CD4-positive, alpha-beta T cell treated with Interleukin-4 for 4 hours (primary cell): ENCODE measurements around the gene CIAO3.
"Not testable (repeated sequence)": the region's sequence is repeated elsewhere in the genome, so short reads cannot be mapped to it uniquely, and the experiment has no call there.

Experiments used
- DNase-seq: peaks from one replicate; pipeline ENCODE4 v3.0.0-alpha.2; 2020

CIAO3 gene

DNA sequence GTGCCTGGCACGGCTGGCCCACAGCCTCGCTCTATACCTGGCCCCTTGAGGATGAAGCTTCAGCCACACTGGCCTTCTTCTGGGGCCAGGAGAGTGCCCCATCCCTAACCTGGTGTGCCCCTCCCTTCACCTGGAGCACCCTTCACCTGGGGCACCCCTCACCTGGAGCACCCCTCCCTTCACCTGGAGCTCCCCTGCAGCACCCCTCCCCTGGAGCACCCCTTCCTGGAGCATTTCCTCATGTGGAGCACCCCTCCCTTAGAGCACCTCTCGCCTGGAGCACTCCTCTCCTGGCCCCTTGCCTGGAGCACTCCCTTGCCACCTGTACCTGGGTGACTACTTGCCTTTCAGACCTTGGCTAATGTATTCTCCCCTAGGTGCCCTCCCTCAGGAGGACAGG lies 32.8 kb downstream of the CIAO3 start:
- no peak for DNase-seq

DNA sequence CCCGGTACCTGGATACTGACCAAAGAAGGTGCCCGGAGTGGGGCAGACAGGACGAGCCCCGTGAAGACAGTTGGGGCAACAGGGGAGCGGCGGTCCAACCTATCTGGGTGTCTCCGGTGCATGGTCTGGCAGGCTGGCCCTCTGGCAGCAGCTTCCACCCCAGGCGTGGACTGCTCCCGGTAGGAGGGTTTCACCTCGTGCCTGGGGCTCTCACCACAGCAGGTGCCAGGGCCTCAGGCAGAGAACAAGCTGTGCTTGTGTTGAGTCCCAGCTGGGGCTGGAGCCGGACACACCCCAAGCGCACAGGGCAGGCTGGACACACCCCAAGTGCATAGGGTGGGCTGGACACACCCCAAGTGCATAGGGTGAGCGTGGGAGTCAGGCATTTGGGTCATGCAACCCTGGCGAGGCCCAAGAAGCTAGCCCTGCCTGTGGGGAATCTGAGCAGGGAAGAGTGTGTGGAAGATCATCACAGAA lies 33.7 kb downstream of the CIAO3 start:
- DNase-seq = no peak

DNA sequence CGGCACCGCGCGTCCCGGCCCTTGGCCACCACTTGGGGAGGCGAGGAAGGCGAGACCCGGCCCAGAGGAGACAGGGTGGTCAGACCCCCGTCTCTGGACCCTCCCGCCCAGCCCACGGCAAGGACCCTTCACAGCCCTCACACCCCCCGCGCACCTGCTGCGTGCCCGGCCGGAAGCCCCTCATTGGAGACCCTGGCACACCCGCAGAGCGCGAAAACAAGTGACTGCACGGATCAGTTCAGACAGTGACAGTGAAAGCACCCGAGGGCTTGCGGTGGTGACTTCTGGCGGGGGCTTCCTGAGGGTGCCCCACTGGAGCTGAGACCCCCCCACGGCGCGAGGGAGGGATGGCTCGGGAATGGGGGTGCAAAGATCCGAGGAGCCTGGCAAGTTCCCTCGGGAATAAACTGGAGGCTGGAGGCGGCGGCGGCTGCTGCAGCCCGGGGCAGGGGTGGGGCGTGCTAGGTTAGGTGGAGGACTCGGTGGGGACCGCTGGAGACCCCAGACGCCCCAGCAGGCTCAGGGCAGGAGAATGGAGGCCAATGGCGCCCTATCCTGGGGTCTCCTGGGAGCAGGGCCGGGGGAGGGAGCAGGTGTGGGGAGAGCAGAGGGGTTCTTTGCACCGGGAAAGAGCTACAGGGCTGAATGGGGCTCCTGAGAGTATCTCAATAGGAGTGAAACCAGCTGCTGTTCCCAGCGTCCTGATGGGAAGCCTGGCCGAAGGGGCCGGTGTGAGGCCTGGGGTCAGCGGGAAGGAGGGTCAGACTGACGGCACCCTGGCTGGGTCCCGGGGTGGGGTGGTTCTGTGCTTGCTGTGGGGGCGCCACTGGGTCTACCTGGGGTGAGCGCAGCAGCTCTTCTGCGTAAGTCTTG lies 34.4 kb downstream of the CIAO3 start:
- no peak for DNase-seq

DNA sequence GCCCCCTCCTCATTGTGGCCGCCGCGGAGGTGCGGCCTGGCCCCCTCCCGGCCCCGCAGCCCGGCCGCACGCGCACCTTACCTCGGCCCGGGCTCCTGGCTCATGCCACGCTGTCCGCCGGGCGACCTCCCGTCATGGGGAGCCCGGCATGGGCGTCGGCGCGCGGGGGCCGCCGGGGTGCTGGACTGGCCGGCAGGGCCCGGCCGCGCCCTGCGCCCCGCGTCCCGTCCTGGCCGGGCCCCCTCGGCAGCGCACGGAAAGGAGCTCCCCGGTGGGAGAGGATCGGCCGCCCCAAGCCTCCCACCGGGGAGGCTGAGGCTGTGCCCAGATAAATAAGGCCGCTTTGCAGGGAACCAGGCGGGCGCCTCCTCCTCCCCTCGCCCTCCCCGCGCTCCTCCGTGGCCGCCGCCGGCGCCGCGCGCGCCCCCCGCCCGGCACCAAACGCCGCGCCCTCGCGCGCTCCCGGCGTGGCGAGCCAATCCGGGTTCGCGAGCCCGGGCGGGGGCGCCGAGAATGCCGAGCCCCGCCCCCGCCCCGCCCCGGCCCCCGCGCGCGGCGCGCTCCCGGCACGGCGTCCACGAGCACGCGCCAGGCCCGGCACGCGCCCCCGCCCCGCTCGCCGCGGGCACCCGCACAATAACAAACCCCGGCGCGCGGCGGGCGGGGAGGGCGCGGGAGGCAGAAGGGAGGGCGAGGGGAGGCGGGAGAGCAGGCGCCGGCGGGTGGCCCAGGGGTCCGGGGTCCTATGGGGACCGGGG lies 35.2 kb downstream of the CIAO3 start, which contains the start of gene FBXL16:
FBXL16 (minus strand) TSS at position 371 of the 758 bp plus-strand sequence. CDS start 8,396 bp downstream, outside the sequence.
- no peak for DNase-seq

DNA sequence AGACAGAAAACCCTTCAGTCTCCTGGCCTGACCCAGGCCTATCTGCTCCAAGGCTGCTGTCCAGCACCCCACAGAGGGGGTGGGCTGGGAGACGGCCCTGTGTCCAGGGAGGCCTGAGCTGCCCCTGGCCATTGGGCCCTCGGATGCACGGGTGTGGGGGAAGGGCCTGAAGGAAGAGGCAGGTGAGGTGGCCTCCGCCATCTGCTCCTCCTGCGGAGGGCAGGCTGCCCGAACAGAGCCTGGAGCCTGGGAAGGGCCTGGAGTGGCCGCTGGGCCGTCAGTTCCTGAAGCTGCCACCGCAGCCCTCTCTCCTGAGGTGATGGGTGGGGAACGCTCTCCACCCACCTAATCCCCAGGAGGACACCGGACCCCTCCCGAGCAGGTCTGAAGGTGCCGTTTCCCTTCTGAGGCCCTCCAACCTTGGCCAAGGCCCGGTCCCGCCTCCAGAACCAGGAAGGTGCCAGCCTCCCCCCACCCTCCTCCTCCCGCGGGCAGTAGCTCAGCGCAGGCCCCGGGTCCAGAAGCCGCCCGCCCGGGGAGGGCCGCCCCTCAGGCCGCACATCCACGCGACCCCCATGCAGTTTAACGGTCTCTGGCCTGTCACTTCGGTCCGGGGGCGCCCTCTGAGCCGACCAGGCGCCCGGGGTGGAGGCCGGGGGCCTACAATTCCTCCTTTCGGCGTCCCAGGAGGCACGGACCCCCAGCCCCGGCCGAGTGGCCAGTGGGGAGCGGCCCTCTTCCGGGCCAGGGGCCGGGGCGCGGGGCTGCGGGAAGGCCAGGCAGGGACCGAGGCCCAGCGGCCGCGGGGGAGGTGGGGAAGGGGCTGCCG lies 36.0 kb downstream of the CIAO3 start:
- DNase-seq = no peak

DNA sequence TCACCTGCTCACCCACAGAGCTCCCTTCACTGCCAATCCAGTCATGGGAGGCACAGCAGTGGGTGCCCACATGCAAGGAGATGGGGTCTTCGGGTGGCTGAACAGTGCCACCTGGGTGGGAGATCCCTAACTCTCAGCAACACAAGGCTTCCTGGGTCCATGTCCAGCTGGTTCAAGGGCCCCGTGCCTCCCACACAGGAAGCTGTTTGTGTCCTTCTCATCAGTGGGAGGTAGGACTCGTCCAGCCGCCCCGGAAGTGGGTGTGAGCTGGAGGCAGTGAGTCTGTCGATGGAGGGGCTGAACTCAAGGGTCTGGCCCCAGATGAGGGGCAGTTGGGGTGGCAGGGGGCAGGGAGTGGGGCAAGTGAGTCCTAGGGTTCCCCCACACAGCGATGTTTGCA lies 36.8 kb downstream of the CIAO3 start:
- DNase-seq = no peak

DNA sequence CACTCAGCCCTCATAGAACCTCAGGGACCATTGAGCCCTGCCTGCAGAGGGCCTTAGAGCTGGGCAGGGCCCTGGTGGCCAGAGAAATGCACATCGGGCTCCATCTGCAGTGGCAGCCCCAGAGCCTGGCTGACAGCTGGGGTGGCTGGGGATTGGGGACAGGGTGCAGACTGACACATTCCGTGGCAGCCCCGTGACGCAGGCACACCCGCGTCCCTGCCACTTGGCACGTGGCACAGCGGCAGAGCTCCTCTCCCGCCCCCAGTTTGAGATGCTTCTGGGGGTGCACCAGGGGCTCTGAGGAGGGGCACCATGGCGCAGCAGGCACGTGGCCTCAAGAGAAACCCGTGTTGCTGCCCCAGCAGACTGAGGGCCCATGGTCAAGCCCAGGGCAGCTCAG lies 37.4 kb downstream of the CIAO3 start:
- DNase-seq = no peak

DNA sequence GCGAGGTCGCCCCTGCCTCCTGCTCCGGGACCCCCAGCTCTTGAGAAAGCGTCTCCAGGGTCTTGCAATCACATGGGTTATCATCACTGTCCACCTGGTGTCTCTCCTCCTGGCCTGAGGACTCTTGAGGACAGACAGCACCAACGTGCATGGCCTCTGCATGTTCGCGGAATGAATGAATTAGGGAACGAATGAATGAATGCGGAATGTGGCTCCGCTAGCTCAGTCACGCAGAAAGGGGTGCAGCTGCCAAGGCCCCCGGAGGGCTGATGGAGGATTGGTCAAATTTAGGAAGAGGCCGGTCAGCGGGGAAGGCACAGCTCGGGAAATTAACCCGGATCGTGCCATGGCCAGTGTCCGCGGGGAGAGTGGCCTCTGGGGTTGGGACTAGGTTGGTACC lies 38.5 kb downstream of the CIAO3 start:
- no peak for DNase-seq

DNA sequence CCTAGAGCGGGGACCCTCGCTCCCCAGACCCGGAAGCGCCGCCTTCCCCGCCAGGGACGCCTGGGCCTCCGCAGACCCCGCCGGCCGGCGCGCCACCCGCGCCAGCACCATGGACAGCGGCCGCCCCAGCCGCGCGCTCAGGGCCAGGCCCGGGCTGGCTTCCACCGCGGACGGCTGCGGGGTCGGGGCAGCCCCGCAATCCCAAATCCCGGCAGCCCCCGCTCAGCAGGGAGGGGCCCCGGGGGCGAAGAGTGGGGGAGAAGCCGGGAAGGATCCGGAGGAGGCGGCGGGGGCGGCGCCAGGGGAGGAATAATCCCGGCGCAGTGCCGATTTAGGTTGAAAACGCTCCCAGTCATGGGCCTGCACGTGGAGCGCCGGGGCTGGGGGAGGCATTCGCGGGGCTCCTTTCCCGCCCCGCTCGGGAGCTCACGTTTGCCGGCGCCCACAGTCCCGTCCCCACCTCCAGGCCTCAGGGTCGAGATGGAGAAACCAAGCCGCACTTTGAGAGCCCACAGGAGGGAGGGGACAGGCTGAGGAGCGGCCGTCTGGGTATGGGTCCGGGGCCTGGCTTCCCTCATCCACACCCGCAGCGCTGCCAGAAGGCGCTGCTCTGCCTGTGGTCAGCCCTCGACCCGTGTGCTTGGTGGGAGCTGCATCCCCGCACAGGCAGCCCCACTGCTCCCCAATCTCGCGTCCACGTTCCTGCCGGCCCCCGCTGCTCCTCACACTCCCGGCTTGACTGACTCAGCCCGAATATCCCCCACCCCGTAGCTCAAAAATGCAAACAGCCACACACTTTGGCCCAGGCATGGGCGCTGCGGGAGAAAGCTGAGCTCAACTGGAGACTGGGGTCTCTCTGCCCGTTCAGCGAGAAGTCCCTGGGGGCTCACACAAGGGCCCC lies 39.9 kb downstream of the CIAO3 start:
- no peak for DNase-seq

DNA sequence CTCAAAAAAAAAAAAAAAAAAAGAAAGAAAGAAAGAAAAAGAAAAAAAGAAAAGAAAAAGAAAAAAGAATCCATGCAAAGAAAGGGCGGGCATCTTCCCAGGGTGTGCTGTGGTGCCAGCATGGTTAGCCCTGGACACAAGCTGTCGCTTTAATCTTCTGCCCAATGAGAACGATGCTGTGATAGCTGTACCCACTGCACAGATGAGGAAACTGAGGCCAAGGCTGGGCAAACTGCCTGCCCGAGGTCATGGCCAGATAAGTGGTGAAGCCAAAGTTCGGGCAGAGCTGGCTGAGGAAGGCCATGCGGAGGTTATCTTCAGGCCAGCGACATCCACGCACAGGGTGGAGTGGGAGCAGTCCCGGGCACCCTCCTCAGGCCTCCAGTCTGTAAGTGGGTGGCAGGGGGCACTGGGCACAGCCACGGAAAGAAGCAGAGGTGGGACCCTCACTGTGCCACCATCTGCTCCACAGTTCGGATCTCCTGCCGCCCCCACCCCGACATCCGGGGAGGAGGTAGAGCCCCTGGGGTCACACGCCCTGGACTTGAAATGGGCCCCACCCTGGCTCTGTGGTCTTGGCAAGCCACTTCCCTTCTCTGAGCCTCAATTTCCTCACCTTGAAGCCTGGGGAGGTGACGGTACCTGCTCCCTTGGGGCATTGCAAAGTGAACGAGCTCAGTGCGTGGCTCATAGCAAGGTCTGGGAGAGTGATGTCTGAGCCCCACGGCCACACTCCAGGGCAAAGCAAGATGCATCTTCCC lies 41.7 kb downstream of the CIAO3 start:
- no peak for DNase-seq

DNA sequence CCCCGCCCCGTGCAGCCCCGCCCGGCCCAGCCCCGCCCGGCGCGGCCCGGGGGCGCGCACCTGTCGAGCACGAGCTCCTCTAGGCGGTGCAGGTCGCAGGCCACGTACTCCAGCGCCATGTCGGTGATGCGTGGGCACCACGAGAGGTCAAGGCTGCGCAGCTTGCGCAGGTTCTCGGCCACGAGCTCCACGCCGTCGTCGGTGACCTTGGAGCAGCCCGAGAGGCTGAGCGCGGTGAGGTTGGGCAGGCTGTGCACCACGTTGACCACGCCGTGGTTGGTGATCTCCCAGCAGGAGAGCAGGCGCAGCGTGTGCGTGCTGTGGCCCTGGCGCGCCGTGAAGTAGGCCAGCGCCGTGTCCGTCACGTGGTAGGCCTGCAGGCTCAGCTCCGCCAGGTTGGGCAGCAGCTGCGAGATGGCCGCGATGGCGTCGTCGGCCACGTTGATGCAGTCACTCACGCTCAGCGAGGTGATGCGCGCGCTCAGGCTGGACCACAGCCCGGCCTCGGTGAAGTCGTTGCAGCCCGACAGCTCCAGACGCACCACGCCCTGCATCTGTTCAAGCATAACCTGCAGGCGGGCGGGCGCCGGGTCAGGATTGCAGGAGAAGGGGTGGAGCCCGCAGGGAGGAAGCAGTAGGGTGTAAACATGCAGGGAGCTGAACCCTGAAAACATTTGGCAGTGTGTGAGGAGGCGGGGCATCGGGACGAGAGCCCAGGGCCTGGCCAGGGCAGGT lies 45.3 kb downstream of the CIAO3 start:
- DNase-seq = peak; percentile 67

DNA sequence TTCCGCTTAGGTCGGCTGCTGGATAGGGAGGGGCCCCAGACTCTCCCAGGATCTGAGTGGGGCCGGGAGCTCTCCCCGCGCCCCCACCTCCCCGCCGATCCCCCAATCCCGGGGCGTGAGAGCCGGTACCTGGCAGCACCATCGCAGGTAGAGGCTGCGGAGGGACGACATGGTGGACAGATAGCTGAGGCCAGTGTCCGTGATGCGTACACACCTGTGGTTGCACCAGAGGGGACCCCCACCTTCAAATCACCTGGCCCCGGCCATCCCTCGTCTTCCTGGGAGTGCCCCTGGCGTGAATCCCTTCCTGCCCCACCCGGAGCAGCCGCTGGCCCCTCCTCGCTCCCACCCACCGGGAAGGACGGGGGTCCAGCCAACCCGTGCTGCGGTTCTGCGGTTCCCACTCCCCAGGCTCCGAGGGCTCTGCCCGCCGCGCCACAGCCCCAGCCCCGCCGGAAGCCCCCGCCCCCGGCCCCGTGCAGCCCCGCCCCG lies 45.9 kb downstream of the CIAO3 start:
- DNase-seq = no peak

DNA sequence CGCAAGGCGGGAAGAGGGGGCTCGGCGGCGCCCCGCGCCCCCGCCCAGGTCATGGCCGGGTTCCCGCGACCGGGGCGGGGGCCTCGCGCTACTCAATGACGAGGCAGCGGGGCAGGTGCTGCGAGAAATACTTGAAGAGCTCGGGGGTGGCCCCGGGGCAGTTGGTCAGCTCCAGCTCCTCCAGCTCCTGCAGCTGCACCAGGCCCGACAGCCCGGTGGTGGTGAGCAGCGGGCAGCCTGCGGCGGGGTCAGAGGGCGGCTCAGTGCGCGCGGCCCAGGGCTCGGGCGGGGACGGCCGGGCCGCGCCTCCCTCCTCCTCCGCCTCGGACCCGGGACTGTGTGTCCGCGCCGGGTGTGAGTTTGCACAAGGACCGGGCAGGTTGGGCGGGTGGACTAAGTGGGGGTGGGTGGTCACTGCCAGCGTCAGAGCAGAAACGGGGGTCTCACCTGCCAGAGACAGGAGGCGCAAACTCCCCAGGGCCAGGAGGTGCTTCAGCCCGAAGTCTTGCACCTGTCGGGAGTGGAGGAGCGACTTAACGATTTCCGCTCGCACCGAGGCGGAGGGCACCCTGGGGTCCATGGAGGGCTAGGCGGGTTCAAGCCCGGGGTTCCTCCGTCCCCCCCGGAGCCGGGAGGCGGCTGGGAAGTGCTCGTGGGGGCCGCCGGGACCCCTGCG lies 46.5 kb downstream of the CIAO3 start:
- no peak for DNase-seq

DNA sequence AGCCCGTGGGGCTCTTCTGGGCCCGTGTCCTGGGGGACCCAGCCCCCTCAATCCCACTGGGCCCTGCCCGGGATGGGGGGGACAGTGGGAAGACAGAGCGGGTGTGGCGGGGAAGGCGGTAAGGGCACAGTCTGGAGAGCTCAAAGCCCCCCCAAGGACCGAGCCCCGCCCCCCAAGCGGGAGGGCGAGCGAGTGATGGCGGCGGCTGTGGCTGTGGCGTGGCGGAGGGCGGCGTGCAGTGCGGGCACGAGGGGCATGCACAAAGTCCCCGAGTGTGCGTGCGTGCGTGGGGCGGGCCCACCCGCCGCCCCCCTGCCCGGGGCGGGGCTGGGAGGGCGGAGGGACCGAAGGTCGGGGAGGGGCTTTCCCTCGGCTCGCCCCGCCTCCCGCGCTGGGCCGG lies 47.0 kb downstream of the CIAO3 start:
- no peak for DNase-seq

DNA sequence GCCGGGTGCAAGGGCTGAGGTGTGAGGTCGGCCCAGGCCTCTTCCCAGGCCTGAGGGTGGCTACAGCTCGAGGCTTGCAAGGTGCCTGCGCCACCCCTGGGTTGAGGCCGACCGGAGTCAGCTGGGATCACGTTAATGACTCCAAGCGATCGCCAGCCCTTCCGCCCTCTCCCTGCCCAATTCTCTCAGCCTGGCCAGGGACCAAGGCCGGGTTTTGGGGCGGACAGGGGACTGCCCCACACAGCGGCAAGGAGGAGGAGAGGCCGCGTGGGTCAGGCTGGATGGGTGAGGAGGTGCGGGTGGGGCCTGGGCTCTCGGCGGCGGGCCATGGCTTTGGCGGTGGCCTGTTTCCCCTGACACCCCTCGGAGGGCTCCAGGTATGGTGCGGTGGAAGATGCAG lies 47.4 kb downstream of the CIAO3 start:
- no peak for DNase-seq

DNA sequence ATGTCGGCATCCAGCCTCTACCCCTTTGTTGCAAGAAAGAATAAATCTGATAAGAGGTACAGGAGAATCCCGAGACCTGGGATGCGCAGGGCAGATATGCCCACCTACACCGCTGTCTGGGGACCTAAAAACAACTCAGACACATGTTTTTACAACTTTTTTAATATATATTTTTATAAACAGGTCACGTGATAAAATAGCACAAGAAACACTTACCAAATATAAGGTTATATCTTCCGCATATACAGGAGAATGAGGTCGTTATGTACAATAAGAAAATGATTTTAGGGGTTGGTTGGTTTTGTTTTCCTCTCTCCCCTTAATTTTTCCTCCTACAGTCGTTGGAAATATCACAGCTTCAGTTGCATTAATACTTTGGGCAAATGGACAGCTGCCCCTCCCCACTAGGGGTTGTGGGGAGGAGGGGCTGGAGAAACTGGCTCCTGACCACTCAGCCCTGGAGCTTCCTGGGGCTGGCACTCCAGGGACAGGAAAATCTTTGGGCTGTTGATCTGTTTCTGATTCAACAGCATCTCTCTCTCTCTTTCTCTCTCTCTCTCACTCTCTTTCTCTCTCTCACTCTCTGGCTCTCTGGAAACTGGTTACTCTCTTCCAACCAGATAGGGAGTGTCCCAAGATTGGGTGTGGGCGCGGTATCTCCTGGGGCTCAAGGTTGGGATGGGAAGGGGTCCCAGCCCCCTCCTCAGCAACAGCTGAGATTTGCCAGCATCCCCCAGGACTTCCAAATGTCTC lies 48.3 kb downstream of the CIAO3 start:
- DNase-seq = no peak

DNA sequence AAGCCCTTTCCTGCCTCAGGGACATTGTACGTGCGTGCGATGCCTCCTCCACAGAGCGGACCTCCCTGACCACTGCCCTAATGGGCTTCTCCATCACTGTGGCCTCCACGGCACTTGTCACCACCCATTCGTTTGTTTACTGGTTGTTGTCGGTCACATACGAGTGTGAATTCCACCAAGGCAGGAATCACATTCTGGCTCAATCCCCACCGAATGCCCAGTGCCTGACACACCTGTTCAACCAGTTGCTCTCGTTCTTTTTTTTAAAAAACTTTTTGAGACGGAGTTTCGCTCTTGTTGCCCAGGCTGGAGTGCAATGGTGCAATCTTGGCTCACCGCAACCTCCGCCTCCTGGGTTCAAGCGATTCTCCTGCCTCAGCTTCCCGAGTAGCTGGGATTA lies 49.6 kb downstream of the CIAO3 start:
- DNase-seq = not testable (repeated sequence)

DNA sequence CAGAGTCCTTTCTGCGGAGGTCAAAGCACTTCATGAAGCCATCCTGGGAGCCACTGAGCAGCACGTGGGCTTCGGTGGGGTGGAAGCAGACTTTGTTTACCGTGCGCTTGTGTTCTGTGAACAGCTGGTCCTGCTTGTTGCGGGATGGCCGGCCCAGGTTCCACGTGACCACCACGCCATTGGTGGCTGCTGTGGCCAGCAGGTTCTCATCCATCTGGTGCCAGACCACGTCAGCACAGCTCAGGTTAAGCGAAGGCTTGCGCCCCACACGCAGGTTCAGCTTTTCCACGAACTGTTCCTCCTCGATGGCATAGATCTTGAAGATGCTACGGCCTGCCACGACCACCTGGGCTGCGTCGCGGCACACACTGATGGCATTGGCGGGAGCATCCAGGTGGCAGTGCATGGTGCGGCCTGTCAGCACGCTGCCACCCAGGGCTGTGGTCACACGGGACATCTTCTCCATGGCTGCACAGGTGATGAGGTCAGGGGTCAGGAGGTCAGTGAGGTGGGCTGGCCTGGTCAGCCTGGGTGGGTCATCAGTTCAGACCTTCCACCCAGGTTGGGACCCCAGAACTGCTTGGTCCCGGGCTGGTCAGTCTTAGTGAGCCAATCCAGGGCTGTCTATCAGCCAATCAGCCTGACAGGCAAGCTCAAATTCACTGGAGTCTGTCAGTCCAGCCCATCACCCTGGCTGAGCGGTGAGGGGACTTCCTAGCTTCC lies 51.5 kb downstream of the CIAO3 start:
- DNase-seq = no peak
